Astrocyte (in vitro differentiated cells and primary cell): ENCODE data around the gene SLC25A13. TPM values are rescaled to one million over a fixed set of nuclear protein-coding genes. Genes with fewer than 3 reads are reported as not detected.

Experiments
- DNase-seq: peaks from one replicate; pipeline ENCODE4 v3.0.0-alpha.2; 2010; ENCODE audit warnings: low read depth
- FAIRE-seq: peaks from 2 replicates; lab custom pipeline; 2011; peaks lifted over from hg19 to GRCh38; lab: Jason Lieb, UNC
- H2AFZ ChIP-seq: 2 replicates; pipeline ENCODE4 v1.6.0; 2012; ENCODE audit warnings: low read depth, low read length, inconsistent platforms
- H3K27ac ChIP-seq: 2 replicates; pipeline ENCODE4 v1.5.1; 2011; ENCODE audit warnings: low read depth, low read length, inconsistent platforms
- H3K27me3 ChIP-seq: 2 replicates; pipeline ENCODE4 v1.6.0; 2011; ENCODE audit warnings: low read length, inconsistent platforms; ENCODE audit not compliant: insufficient read depth
- H3K36me3 ChIP-seq: 2 replicates; pipeline ENCODE4 v1.5.1; 2011; ENCODE audit warnings: low read length, inconsistent platforms; ENCODE audit not compliant: insufficient read depth
- H3K4me1 ChIP-seq: 2 replicates; pipeline ENCODE4 v1.5.1; 2011; ENCODE audit warnings: low read length, inconsistent platforms; ENCODE audit not compliant: insufficient read depth
- H3K4me2 ChIP-seq: 2 replicates; pipeline ENCODE4 v1.6.0; 2012; ENCODE audit warnings: low read length, inconsistent platforms
- H3K4me3 ChIP-seq: 2 replicates; pipeline ENCODE4 v1.5.1; 2011; ENCODE audit warnings: low read depth, mild to moderate bottlenecking, low read length, inconsistent platforms; ENCODE audit not compliant: insufficient read depth
- H3K79me2 ChIP-seq: 2 replicates; pipeline ENCODE4 v1.6.0; 2012; ENCODE audit warnings: mild to moderate bottlenecking, low read length, inconsistent platforms; ENCODE audit not compliant: insufficient read depth
- H3K9ac ChIP-seq: 2 replicates; pipeline ENCODE4 v1.6.0; 2012; ENCODE audit warnings: mild to moderate bottlenecking, low read length, inconsistent platforms
- H3K9me3 ChIP-seq: 2 replicates; pipeline ENCODE4 v1.5.1; 2012; ENCODE audit warnings: low read depth, mild to moderate bottlenecking, low read length, inconsistent platforms; ENCODE audit not compliant: insufficient read depth
- H4K20me1 ChIP-seq: 2 replicates; pipeline ENCODE4 v1.6.0; 2012; ENCODE audit warnings: low read length, inconsistent platforms; ENCODE audit not compliant: insufficient read depth
- H3K27ac Mint-ChIP-seq: one replicate; pipeline ENCODE4 v1.8.0; 2021; ENCODE audit warnings: mild to moderate bottlenecking, mixed read lengths; ENCODE audit not compliant: unreplicated experiment
- H3K27me3 Mint-ChIP-seq: one replicate; pipeline ENCODE4 v1.8.0; 2021; ENCODE audit warnings: low read depth, mixed read lengths; ENCODE audit not compliant: unreplicated experiment
- H3K36me3 Mint-ChIP-seq: one replicate; pipeline ENCODE4 v1.8.0; 2021; ENCODE audit warnings: low read depth, mixed read lengths; ENCODE audit not compliant: unreplicated experiment
- H3K4me1 Mint-ChIP-seq: one replicate; pipeline ENCODE4 v1.8.0; 2021; ENCODE audit warnings: low read depth, mixed read lengths; ENCODE audit not compliant: unreplicated experiment
- H3K4me3 Mint-ChIP-seq: one replicate; pipeline ENCODE4 v1.8.0; 2021; ENCODE audit warnings: mild to moderate bottlenecking, moderate library complexity, mixed read lengths; ENCODE audit not compliant: unreplicated experiment
- H3K9me3 Mint-ChIP-seq: one replicate; pipeline ENCODE4 v1.8.0; 2021; ENCODE audit warnings: mild to moderate bottlenecking, mixed read lengths; ENCODE audit not compliant: unreplicated experiment
- CTCF ChIP-seq: IDR thresholded peaks from 2 replicates; pipeline ENCODE4 v1.5.1; 2011; ENCODE audit warnings: low read depth, mild to moderate bottlenecking, inconsistent platforms, low read length, moderate library complexity; ENCODE audit not compliant: insufficient read depth
- EZH2 ChIP-seq: IDR thresholded peaks from 2 replicates; pipeline ENCODE4 v1.6.1; 2012; ENCODE audit warnings: mild to moderate bottlenecking, low read length, inconsistent platforms; ENCODE audit not compliant: insufficient read depth
- total RNA-seq: library from RNA; stranded (reverse); gene quantifications from 2 replicates; pipeline ENCODE4 v1.2.1, GENCODE V29; 2021

The SLC25A13 gene
- total RNA-seq, 1 donor from 2014 or later, result 58.1 TPM

- H3K4me2 ChIP-seq, result no peak overlapping the region
- no peaks in the 10 kb centered on the region for H3K79me2 ChIP-seq
- DNase-seq (no peak), FAIRE-seq (no peak)
- no peaks in the 10 kb centered on the region for H3K4me1 Mint-ChIP-seq
- no peaks in the 10 kb centered on the region for H3K27me3 Mint-ChIP-seq
- H3K36me3 Mint-ChIP-seq, result no peaks in the 10 kb centered on the region
- no peaks in the 10 kb centered on the region for H3K9me3 ChIP-seq
- H3K9me3 Mint-ChIP-seq, result no peaks in the 10 kb centered on the region
- peaks cover 2% of the 10 kb centered on the region for H3K27me3 ChIP-seq
- no peak overlapping the region for H2AFZ ChIP-seq
- no peak overlapping the region for H3K4me3 Mint-ChIP-seq
- H3K4me1 ChIP-seq, result no peaks in the 10 kb centered on the region
- H4K20me1 ChIP-seq, result no peaks in the 10 kb centered on the region
- no peak overlapping the region for H3K27ac Mint-ChIP-seq
- TF ChIP-seq CTCF (no peak), EZH2 (no peak)
- H3K9ac ChIP-seq, result no peak overlapping the region
- H3K36me3 ChIP-seq, result no peaks in the 10 kb centered on the region
- no peak overlapping the region for H3K27ac ChIP-seq
- H3K4me3 ChIP-seq, result no peak overlapping the region
These were observed 25.6 kb upstream of the SLC25A13 start for GRCh38 chr7:96347471-96347870.

DNA sequence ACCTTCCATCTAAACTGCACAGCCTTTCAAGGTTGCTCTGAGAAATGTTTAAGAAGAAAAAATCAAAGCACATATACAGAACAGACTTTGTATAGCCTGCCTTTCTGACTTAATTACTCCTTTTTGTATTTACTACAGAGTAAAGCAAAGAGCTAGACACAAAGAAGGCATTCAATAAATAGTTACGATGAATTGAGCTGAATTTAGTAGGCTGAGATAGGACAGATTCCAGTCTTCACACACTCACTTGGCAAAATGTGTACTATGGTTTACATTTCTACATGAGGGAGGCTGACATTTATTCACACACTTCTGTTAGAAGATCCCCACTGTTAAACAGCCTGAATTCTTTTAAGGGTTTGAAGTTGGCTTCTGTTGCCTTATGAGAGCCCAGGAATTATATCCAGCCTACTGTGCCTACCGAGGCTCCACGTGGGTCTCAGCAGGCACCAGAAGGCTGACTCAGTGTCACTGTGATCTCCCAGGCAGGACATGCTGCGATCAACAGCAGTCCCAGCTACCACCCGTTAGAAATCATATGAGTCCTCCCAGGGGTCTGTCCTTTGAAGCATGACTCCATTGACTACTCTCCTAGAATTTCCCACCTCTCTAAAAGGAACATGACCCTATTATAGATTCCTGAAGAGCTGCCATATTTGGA is 24.5 kb upstream of the SLC25A13 start:
- no peak for DNase-seq
- TF ChIP-seq EZH2 (no peak), CTCF (no peak)

GRCh38 chr7:96344236-96344635 is 22.3 kb upstream of the SLC25A13 start:
- Mint-ChIP-seq H3K27ac (no peak overlapping the region), H3K36me3 (no peaks in the 10 kb centered on the region)
- FAIRE-seq, result no peak

More for the DNA sequence above, 24.5 kb upstream of the SLC25A13 start:
- Histone ChIP-seq H4K20me1 (no peaks in the 10 kb centered on the region), H3K4me2 (no peak overlapping the region), H3K36me3 (no peaks in the 10 kb centered on the region), H3K4me3 (no peak overlapping the region), H3K9me3 (no peaks in the 10 kb centered on the region), H2AFZ (no peak overlapping the region), H3K4me1 (no peaks in the 10 kb centered on the region), H3K27ac (no peak overlapping the region), H3K27me3 (peaks cover 2% of the 10 kb centered on the region), H3K9ac (no peak overlapping the region), H3K79me2 (no peaks in the 10 kb centered on the region)
- Mint-ChIP-seq H3K27me3 (no peaks in the 10 kb centered on the region), H3K9me3 (no peaks in the 10 kb centered on the region), H3K36me3 (no peaks in the 10 kb centered on the region), H3K4me1 (no peaks in the 10 kb centered on the region), H3K4me3 (no peak overlapping the region), H3K27ac (no peak overlapping the region)
- FAIRE-seq, result no peak

More at GRCh38 chr7:96344236-96344635, 22.3 kb upstream of the SLC25A13 start:
- Histone ChIP-seq H3K79me2 (no peaks in the 10 kb centered on the region), H3K27me3 (peaks cover 2% of the 10 kb centered on the region), H3K36me3 (no peaks in the 10 kb centered on the region), H3K9me3 (no peaks in the 10 kb centered on the region), H3K4me2 (no peak overlapping the region), H3K9ac (no peak overlapping the region), H3K4me1 (no peaks in the 10 kb centered on the region), H2AFZ (no peak overlapping the region), H3K27ac (no peak overlapping the region), H3K4me3 (no peak overlapping the region), H4K20me1 (no peaks in the 10 kb centered on the region)
- Mint-ChIP-seq H3K4me3 (no peak overlapping the region), H3K4me1 (no peaks in the 10 kb centered on the region), H3K9me3 (no peaks in the 10 kb centered on the region), H3K27me3 (no peaks in the 10 kb centered on the region)
- TF ChIP-seq CTCF (no peak), EZH2 (no peak)
- DNase-seq, result no peak
